Measurements from ENCODE around the gene AKAIN1.

AKAIN1 gene

GRCh38 chr18:5178519-5178918 lies 18.5 kb downstream of the AKAIN1 start:
- no peak for DNase-seq (ENCODE audit: extremely low read depth, low read depth)
- TF ChIP-seq, protein P1, sequence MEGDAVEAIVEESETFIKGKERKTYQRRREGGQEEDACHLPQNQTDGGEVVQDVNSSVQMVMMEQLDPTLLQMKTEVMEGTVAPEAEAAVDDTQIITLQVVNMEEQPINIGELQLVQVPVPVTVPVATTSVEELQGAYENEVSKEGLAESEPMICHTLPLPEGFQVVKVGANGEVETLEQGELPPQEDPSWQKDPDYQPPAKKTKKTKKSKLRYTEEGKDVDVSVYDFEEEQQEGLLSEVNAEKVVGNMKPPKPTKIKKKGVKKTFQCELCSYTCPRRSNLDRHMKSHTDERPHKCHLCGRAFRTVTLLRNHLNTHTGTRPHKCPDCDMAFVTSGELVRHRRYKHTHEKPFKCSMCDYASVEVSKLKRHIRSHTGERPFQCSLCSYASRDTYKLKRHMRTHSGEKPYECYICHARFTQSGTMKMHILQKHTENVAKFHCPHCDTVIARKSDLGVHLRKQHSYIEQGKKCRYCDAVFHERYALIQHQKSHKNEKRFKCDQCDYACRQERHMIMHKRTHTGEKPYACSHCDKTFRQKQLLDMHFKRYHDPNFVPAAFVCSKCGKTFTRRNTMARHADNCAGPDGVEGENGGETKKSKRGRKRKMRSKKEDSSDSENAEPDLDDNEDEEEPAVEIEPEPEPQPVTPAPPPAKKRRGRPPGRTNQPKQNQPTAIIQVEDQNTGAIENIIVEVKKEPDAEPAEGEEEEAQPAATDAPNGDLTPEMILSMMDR (IDR thresholded peaks at IDR 0.05; ENCODE audit: low read depth, low read length) = no peak

DNA sequence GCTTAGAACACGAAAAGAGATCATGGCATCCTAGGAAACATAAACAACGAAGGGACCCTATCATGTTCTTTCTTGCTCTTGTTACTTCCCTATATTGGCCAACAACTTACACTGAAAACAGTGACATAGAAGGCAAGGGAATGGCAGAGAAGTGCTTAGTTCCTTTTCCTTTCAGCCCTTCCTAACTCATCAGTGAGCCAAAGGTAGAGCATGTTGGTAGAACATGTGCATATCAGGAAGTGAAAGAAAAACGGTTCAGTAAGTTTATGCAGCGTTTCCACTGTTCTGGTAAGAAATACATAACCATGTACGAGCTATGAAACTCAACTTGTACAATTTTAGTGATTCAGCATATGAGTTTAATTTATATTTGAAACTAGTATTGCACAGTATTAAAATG lies 21.7 kb downstream of the AKAIN1 start:
- TF ChIP-seq, protein P1 (IDR thresholded peaks at IDR 0.05; ENCODE audit: low read depth, low read length) = no peak
- DNase-seq (ENCODE audit: extremely low read depth, low read depth) = no peak

- TF ChIP-seq, protein P1 (IDR thresholded peaks at IDR 0.05; ENCODE audit: low read depth, low read length) = no peak
- DNase-seq (ENCODE audit: extremely low read depth, low read depth) = no peak
Observed at GRCh38 chr18:5173646-5174045, 23.4 kb downstream of the AKAIN1 start.

- TF ChIP-seq, protein P1 (IDR thresholded peaks at IDR 0.05; ENCODE audit: low read depth, low read length) = no peak
- no peak for DNase-seq (ENCODE audit: extremely low read depth, low read depth)
Observed at GRCh38 chr18:5173236-5173635, 23.8 kb downstream of the AKAIN1 start.

DNA sequence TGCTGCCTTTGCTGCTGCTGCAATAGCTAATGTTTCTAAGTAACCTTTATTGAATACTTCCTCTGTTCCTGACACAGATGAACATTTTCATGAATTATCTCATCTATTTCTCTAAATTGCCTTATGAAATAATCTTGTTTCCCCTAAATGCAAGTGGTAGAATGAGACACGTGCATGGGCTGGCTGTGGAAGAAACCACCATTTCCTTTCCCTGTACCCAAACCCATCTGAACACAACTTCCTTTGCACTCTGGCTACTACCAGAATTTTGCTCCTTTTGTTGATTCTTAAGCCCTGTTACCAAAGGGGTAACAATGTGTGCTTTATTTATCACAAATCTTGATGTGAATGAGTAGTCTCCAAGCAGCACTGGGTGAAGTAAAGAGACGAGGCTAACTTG lies 29.2 kb downstream of the AKAIN1 start:
- DNase-seq (ENCODE audit: extremely low read depth, low read depth) = no peak
- TF ChIP-seq, protein P1 (IDR thresholded peaks at IDR 0.05; ENCODE audit: low read depth, low read length) = no peak

DNA sequence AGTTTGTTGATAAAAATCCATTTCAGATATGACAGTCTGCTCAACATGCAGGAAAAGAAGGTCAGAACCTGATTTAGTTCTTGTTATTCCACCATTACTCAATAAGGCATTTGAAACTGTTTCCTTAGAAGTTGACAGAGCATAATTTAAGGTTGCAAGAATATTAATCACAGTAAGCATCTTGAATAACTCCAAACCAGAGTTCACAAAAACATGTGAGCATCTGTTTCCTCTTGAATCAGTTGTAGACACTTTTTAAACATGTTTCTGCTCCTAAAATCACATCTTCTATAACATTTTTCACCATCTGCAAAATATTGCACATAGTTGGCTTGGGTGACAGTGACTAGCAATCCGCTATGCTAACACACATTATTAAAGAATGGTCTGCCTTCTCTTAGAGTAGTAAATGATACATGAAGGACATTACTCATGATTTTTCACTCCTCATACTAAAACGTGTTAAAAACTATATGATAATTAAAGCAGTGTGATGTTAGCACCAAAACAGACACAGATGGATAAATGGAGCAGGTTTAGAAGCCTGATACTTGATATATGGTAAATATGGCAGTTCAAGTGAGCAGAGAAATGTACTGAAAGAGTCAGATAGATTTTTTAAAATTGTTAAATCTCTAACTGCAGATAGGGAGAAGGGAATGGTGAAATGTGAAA lies 30.3 kb downstream of the AKAIN1 start:
- DNase-seq (ENCODE audit: extremely low read depth, low read depth) = no peak
- TF ChIP-seq, protein P1 (IDR thresholded peaks at IDR 0.05; ENCODE audit: low read depth, low read length) = no peak

DNA sequence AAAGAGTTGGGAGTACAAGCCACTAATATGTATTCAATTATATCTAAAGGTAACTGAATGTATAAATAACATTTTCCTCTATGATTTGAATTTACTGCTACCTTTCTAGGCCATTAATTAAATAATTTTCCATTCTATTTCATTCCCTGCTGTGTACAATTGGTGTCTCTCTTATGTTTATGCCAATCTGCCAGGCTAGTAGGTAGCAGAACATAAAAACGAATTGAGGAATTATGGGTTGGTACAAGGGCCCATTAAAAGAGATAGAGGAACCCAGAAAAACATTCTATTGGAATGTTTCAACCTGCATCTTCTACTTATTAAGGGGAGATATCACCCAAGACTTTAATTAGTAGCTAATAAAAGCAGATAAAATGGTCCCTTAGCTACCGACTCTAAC lies 32.2 kb downstream of the AKAIN1 start:
- TF ChIP-seq, protein P1 (IDR thresholded peaks at IDR 0.05; ENCODE audit: low read depth, low read length) = no peak

More for the DNA sequence above, 32.2 kb downstream of the AKAIN1 start:
- DNase-seq (ENCODE audit: extremely low read depth, low read depth) = no peak
